Mucosa of rectum (tissue), 2 donors: Measurements from ENCODE around the gene PTGES2.

Experiments used
- H3K27ac ChIP-seq, 2 donors: one replicate each; pipeline ENCODE4 v1.7.0; 2013; ENCODE audit warnings: inconsistent platforms in 2 of 2, low read depth in 2 of 2, low read length in 2 of 2
- H3K27me3 ChIP-seq, 2 donors: one replicate each; pipeline ENCODE4 v1.7.0; 2013; ENCODE audit warnings: low read length in 2 of 2; ENCODE audit not compliant: control insufficient read depth in 2 of 2, insufficient read depth in 2 of 2
- H3K36me3 ChIP-seq, 2 donors: one replicate each; pipeline ENCODE4 v1.7.0; 2013; ENCODE audit warnings: low read length in 2 of 2; ENCODE audit not compliant: control insufficient read depth in 2 of 2, insufficient read depth in 2 of 2
- H3K4me1 ChIP-seq, 2 donors: one replicate each; pipeline ENCODE4 v1.7.0; 2013; ENCODE audit warnings: low read length in 2 of 2, mild to moderate bottlenecking in 1 of 2; ENCODE audit not compliant: control insufficient read depth in 2 of 2, insufficient read depth in 2 of 2
- H3K4me3 ChIP-seq, 2 donors: one replicate each; pipeline ENCODE4 v1.7.0; 2013; ENCODE audit warnings: low read length in 2 of 2
- H3K9ac ChIP-seq, 2 donors: one replicate each; pipeline ENCODE4 v1.7.0; 2013; ENCODE audit warnings: low read length in 2 of 2, low read depth in 1 of 2, mild to moderate bottlenecking in 1 of 2
- H3K9me3 ChIP-seq, 2 donors: one replicate each; pipeline ENCODE4 v1.7.0; 2013; ENCODE audit warnings: low read length in 2 of 2; ENCODE audit not compliant: control insufficient read depth in 2 of 2
- donor health status: healthy.
- donor health status: Normal muscosa, but diverticular disease.

Gene PTGES2

GRCh38 chr9:128101690-128102089 lies 25.8 kb downstream of the PTGES2 start:
- Histone ChIP-seq H3K9ac (no peak overlapping the region), H3K4me1 (peaks cover 43 to 46% of the 10 kb centered on the region in 2 donors), H3K27ac (no peak overlapping the region), H3K36me3 (peaks cover 46 to 49% of the 10 kb centered on the region in 2 donors), H3K9me3 (no peaks in the 10 kb centered on the region), H3K4me3 (no peak overlapping the region), H3K27me3 (no peaks in the 10 kb centered on the region)

GRCh38 chr9:128101231-128101661 lies 26.3 kb downstream of the PTGES2 start:
- Histone ChIP-seq H3K27me3 (no peaks in the 10 kb centered on the region), H3K4me3 (no peak overlapping the region), H3K4me1 (peaks cover 43 to 46% of the 10 kb centered on the region in 2 donors), H3K9me3 (no peaks in the 10 kb centered on the region), H3K27ac (peak overlapping the region in 1 of 2 donors; percentile 0), H3K36me3 (peaks cover 41 to 45% of the 10 kb centered on the region in 2 donors), H3K9ac (no peak overlapping the region)

GRCh38 chr9:128100581-128100980 lies 26.9 kb downstream of the PTGES2 start:
- H3K9ac ChIP-seq: peak overlapping the region; percentile 17 to 87
- H3K27ac ChIP-seq: peak overlapping the region; percentile 0 to 94
- no peaks in the 10 kb centered on the region for H3K27me3 ChIP-seq
- peak overlapping the region in 1 of 2 donors; percentile 77 for H3K4me3 ChIP-seq
- no peaks in the 10 kb centered on the region for H3K9me3 ChIP-seq
- peaks cover 43 to 46% of the 10 kb centered on the region in 2 donors for H3K4me1 ChIP-seq
- H3K36me3 ChIP-seq: peaks cover 35 to 38% of the 10 kb centered on the region in 2 donors

- Histone ChIP-seq H3K9ac (peak overlapping the region; percentile 72 to 87), H3K27ac (peak overlapping the region; percentile 94 to 95), H3K4me3 (peak overlapping the region; percentile 67 to 77), H3K4me1 (peaks cover 47% of the 10 kb centered on the region in 2 donors), H3K27me3 (no peaks in the 10 kb centered on the region), H3K9me3 (no peaks in the 10 kb centered on the region), H3K36me3 (peaks cover 34 to 35% of the 10 kb centered on the region in 2 donors)
These were observed 27.5 kb downstream of the PTGES2 start for GRCh38 chr9:128099932-128100491.

GRCh38 chr9:128099231-128099931 lies 28.1 kb downstream of the PTGES2 start:
- peaks cover 34% of the 10 kb centered on the region in 2 donors for H3K36me3 ChIP-seq
- H3K27ac ChIP-seq: peak overlapping the region; percentile 94 to 95
- H3K9ac ChIP-seq: peak overlapping the region; percentile 72 to 87
- no peaks in the 10 kb centered on the region for H3K27me3 ChIP-seq
- no peaks in the 10 kb centered on the region for H3K9me3 ChIP-seq
- peak overlapping the region; percentile 67 to 77 for H3K4me3 ChIP-seq
- H3K4me1 ChIP-seq: peaks cover 51 to 52% of the 10 kb centered on the region in 2 donors

- Histone ChIP-seq H3K4me3 (peak overlapping the region; percentile 67 to 77), H3K4me1 (peaks cover 47 to 51% of the 10 kb centered on the region in 2 donors), H3K27ac (peak overlapping the region; percentile 94 to 95), H3K36me3 (peaks cover 26 to 28% of the 10 kb centered on the region in 2 donors), H3K9ac (peak overlapping the region; percentile 72 to 87), H3K9me3 (no peaks in the 10 kb centered on the region), H3K27me3 (no peaks in the 10 kb centered on the region)
These were observed 29.0 kb downstream of the PTGES2 start for GRCh38 chr9:128098297-128099230.

- Histone ChIP-seq H3K4me3 (peak overlapping the region in 1 of 2 donors; percentile 77), H3K9me3 (no peaks in the 10 kb centered on the region), H3K27me3 (no peaks in the 10 kb centered on the region), H3K9ac (peak overlapping the region; percentile 68 to 87), H3K4me1 (peaks cover 52 to 53% of the 10 kb centered on the region in 2 donors), H3K27ac (peak overlapping the region; percentile 94 to 95), H3K36me3 (peaks cover 18 to 19% of the 10 kb centered on the region in 2 donors)
These were observed 29.8 kb downstream of the PTGES2 start for GRCh38 chr9:128097543-128098296.

GRCh38 chr9:128096616-128097536 lies 30.7 kb downstream of the PTGES2 start:
- H3K4me1 ChIP-seq: peaks cover 58 to 59% of the 10 kb centered on the region in 2 donors
- H3K36me3 ChIP-seq: peaks cover 9 to 11% of the 10 kb centered on the region in 2 donors
- no peaks in the 10 kb centered on the region for H3K9me3 ChIP-seq
- peak overlapping the region in 1 of 2 donors; percentile 87 for H3K9ac ChIP-seq
- H3K27me3 ChIP-seq: no peaks in the 10 kb centered on the region
- no peak overlapping the region for H3K4me3 ChIP-seq
- H3K27ac ChIP-seq: peak overlapping the region in 1 of 2 donors; percentile 94
